Colonic mucosa (tissue), 4 donors: ENCODE measurements around the gene TIGD3. TPM values are rescaled to one million over a fixed set of nuclear protein-coding genes. Genes with fewer than 3 reads are reported as not detected.

ENCODE experiments used
- DNase-seq: peaks from one replicate; pipeline ENCODE4 v3.0.0-alpha.2; 2020
- H3K27ac ChIP-seq: fragments of 200-600 bp; one replicate; pipeline ENCODE4 v1.8.0; 2021
- H3K27me3 ChIP-seq: fragments of 200-600 bp; one replicate; pipeline ENCODE4 v1.8.0; 2021
- H3K36me3 ChIP-seq: fragments of 200-600 bp; one replicate; pipeline ENCODE4 v1.8.0; 2021
- H3K4me1 ChIP-seq: fragments of 200-600 bp; one replicate; pipeline ENCODE4 v1.8.0; 2021; ENCODE audit warnings: mild to moderate bottlenecking
- H3K4me3 ChIP-seq: fragments of 200-600 bp; one replicate; pipeline ENCODE4 v1.8.0; 2021
- H3K9ac ChIP-seq, 2 donors: one replicate each; pipeline ENCODE4 v1.7.0; 2013; ENCODE audit warnings: control low read depth in 2 of 2, low read depth in 2 of 2, low read length in 2 of 2
- H3K9me3 ChIP-seq: fragments of 200-600 bp; one replicate; pipeline ENCODE4 v1.8.0; 2021
- CTCF ChIP-seq: fragments of 200-600 bp; IDR thresholded peaks from one replicate; pipeline ENCODE4 v1.8.0; 2022; ENCODE audit warnings: antibody characterized with exemption, mild to moderate bottlenecking
- intact Hi-C: fragments of 100-400 bp; cut with DNase I; formaldehyde crosslinking; loops from one replicate; pipeline ENCODE4 v1.14.1; 2022
- total RNA-seq, 2 donors: library from RNA; stranded (reverse); fragmentation: NEBNext Ultra II Directional in 1 of 2; extraction: Animal tissue kit (Norgen Biotek cat#: 25700) in 1 of 2; gene quantifications; one replicate each; pipeline ENCODE4 v1.2.1, GENCODE V29; 2021
- donor health status: healthy.
- donor health status: DM: no; HTN: no; CAD: no.
- donor health status: DM: no; HTN: no; CAD: no.

Gene TIGD3
- total RNA-seq, 2 donors from 2014 or later, result 0.48 to 0.77 TPM

DNA sequence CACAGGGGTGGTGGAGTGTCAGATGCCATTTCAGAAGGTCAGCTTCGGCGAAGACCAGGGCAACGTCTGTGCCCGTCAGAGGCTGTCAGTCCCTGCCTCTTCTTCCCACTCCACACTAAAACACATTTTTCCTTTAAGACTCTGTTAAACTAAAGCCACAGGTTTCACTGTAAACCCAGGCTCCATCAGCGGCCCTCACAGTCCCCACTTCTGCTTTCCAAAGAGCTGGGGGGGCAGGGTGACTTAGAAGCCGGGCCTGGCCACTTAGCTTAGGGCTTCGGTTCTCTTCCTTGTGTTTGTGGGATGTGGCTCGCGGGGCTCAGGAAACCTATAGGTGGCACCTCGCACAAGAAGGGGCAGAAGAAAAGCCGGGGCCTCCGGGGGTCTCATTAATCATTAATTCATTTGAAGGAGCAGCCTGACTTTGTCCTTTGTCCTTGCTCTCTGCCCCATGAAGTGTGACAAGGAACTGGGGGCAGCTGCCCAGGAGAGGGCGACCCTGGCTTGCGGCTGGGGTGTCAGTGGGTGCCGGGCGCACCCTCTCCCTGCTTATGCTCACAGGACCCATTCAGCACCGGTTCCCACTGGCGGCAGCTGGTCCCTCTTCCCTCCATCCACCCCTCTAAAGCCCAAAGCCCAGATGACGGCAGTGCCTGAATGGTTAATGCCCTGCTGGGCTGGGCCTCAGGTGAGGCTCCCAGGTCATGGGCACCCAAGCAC lies 23.8 kb downstream of the TIGD3 start:
- H3K9ac ChIP-seq, result peak overlapping the region in 1 of 2 donors; percentile 26
- TF ChIP-seq CTCF, result no peak
- H3K27me3 ChIP-seq, result no peaks in the 10 kb centered on the region
- no peaks in the 10 kb centered on the region for H3K9me3 ChIP-seq
- H3K4me3 ChIP-seq, result no peak overlapping the region
- no peaks in the 10 kb centered on the region for H3K36me3 ChIP-seq
- no peak for DNase-seq
- H3K4me1 ChIP-seq, result peaks cover 5% of the 10 kb centered on the region
- intact Hi-C loops, result no loop called here
- H3K27ac ChIP-seq, result no peak overlapping the region

- Histone ChIP-seq H3K4me3 (no peak overlapping the region), H3K36me3 (no peaks in the 10 kb centered on the region), H3K4me1 (peaks cover 5% of the 10 kb centered on the region), H3K9ac (peak overlapping the region in 1 of 2 donors; percentile 26), H3K27me3 (no peaks in the 10 kb centered on the region), H3K9me3 (no peaks in the 10 kb centered on the region), H3K27ac (no peak overlapping the region)
- no peak for DNase-seq
- intact Hi-C loops, result no loop called here
- no peak for TF ChIP-seq CTCF
These were observed 24.5 kb downstream of the TIGD3 start for GRCh38 chr11:65378928-65379638.

GRCh38 chr11:65379698-65380459 lies 25.3 kb downstream of the TIGD3 start:
- no peak overlapping the region for H3K27ac ChIP-seq
- DNase-seq, result no peak
- H3K4me3 ChIP-seq, result no peak overlapping the region
- peaks cover 5% of the 10 kb centered on the region for H3K4me1 ChIP-seq
- TF ChIP-seq CTCF, result no peak
- no peaks in the 10 kb centered on the region for H3K9me3 ChIP-seq
- H3K9ac ChIP-seq, result no peak overlapping the region
- intact Hi-C loops, result loop anchor here (5.0 kb wide), 1 partner anchor 37 kb away; no protein-coding TSS in a partner anchor
- H3K36me3 ChIP-seq, result no peaks in the 10 kb centered on the region
- H3K27me3 ChIP-seq, result no peaks in the 10 kb centered on the region

DNA sequence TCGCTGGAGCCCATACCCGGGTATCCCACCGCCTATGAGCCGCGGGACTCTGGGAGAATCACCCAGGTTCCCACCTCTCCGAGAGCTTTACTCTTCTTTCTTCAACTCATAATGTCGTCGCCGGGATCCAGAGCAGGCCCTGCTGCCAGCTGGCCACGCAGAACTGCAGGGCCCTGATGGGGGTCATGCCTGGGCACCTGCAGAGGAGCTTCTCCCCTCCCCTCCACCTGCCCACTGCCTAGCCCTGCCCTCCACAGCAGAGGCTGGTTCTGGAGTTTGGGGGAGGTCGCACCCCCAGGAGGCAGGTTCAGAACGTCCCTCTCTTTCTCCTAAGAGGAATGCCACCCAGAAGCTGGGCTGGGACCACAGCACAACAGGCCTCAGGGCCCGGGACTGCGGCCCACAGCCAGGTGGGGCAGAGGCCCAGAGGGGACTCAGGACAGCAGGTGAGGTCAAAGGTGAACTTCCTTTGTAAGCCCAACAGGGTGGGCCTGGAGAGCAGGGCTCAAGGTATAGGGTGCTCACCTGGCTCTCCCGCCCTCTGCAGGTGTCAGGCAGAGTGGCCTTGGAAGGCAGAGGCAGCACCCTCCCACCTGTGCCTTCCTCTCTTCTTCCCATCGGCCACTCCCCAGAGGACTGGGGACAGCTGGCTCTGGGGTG lies 26.0 kb downstream of the TIGD3 start:
- Histone ChIP-seq H3K27me3 (no peaks in the 10 kb centered on the region), H3K9ac (peak overlapping the region in 1 of 2 donors; percentile 66), H3K9me3 (no peaks in the 10 kb centered on the region), H3K27ac (peak overlapping the region; percentile 98), H3K36me3 (no peaks in the 10 kb centered on the region), H3K4me3 (no peak overlapping the region), H3K4me1 (peaks cover 5% of the 10 kb centered on the region)
- TF ChIP-seq CTCF, result peak; percentile 22
- DNase-seq, result peak; percentile 63
- intact Hi-C loops, result loop anchor here (5.0 kb wide), 1 partner anchor 37 kb away; no protein-coding TSS in a partner anchor

DNA sequence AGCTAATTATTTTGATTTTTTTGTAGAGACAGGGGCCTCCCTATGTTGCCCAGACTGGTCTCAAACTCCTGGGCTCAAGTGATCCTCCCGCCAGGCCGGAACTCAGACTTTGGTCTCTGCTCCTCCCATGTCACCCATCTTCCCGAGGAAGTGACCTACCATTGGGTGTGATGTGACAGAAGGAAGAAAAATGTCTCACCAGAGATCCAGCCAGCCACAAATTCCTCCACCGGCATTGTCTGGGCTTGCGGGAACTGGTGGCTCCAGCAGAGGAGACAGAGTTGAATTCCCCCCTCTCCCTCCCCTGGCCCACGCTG lies 27.1 kb downstream of the TIGD3 start:
- intact Hi-C loops, result loop anchor here (5.0 kb wide), 1 partner anchor 36 kb away; no protein-coding TSS in a partner anchor
- H3K9me3 ChIP-seq, result no peaks in the 10 kb centered on the region
- no peak for DNase-seq
- H3K27ac ChIP-seq, result peak overlapping the region; percentile 98
- peak overlapping the region; percentile 90 to 95 for H3K9ac ChIP-seq
- no peaks in the 10 kb centered on the region for H3K36me3 ChIP-seq
- no peak for TF ChIP-seq CTCF
- H3K4me3 ChIP-seq, result peak overlapping the region; percentile 29
- no peaks in the 10 kb centered on the region for H3K27me3 ChIP-seq
- peaks cover 9% of the 10 kb centered on the region for H3K4me1 ChIP-seq
